Activated CD8-positive, alpha-beta memory T cell treated with anti-CD3 and anti-CD28 coated beads, Interleukin-2, amount 10 ng/mL, durations not matched to agents 7 days and 5 days (primary cell): Measurements from ENCODE around the gene CDC6. TPM values are rescaled to one million over a fixed set of nuclear protein-coding genes. Genes with fewer than 3 reads are reported as not detected.
A peak's percentile ranks its signal among the peaks of the same experiment; 100 is the strongest.

ENCODE experiments used
- ATAC-seq: fragments of 150-1000 bp; cut with Tn5 transposase; one replicate; pipeline ENCODE4 v1.10.0; 2021; ENCODE audit warnings: moderate library complexity
- CTCF ChIA-PET: fragments of 350-600 bp; sonication (Branson Sonifier 250); formaldehyde crosslinking; loops from one replicate; lab custom pipeline; 2021; ENCODE audit warnings: antibody characterized with exemption; lab: Charles Lee
- DNase-seq: peaks from one replicate; pipeline ENCODE4 v3.0.0-alpha.2; 2020
- H3K27ac Mint-ChIP-seq: one replicate; pipeline ENCODE4 v1.8.0; 2021; ENCODE audit warnings: mild to moderate bottlenecking, mixed read lengths
- H3K27me3 Mint-ChIP-seq: one replicate; pipeline ENCODE4 v1.8.0; 2021; ENCODE audit warnings: mixed read lengths
- H3K36me3 Mint-ChIP-seq: one replicate; pipeline ENCODE4 v1.8.0; 2021; ENCODE audit warnings: mild to moderate bottlenecking, mixed read lengths
- H3K4me1 Mint-ChIP-seq: one replicate; pipeline ENCODE4 v1.8.0; 2021; ENCODE audit warnings: mixed read lengths
- H3K4me3 Mint-ChIP-seq: one replicate; pipeline ENCODE4 v1.8.0; 2021; ENCODE audit warnings: mild to moderate bottlenecking, moderate library complexity, mixed read lengths
- H3K9me3 Mint-ChIP-seq: one replicate; pipeline ENCODE4 v1.8.0; 2022; ENCODE audit warnings: low read depth, mixed read lengths
- total RNA-seq, 2 experiments: library from RNA; stranded (reverse); gene quantifications; one replicate each; pipeline ENCODE4 v1.2.3, GENCODE V29; 2021

CDC6 gene
- total RNA-seq: 100 to 1,000 TPM; 109 to 111 TPM

- ATAC-seq: peak; percentile 94
- peaks cover 56% of the 10 kb centered on the region for H3K4me1 Mint-ChIP-seq
- H3K27me3 Mint-ChIP-seq: no peaks in the 10 kb centered on the region
- H3K9me3 Mint-ChIP-seq: no peaks in the 10 kb centered on the region
- peak; percentile 100 for DNase-seq
- CTCF ChIA-PET: interaction anchor here (0.8 to 31.0 kb wide), 11 partner anchors 9 to 189 kb away, joined by 3 to 433 read pairs (median 4); partner anchors contain the start of genes NR1D1, TOP2A and WIPF2
- H3K4me3 Mint-ChIP-seq: peak within 1 kb of the TSS; percentile 99
- peaks cover 34% of the 10 kb centered on the region for H3K36me3 Mint-ChIP-seq
- peak within 1 kb of the TSS; percentile 98 for H3K27ac Mint-ChIP-seq
These were observed at the start of gene CDC6 for GRCh38 chr17:40287494-40288369. CDC6 (plus strand) TSS chr17:40287879; CDS start chr17:40289421, 1,542 bp downstream.

- H3K36me3 Mint-ChIP-seq: peaks cover 5% of the 10 kb centered on the region
- no peaks in the 10 kb centered on the region for H3K9me3 Mint-ChIP-seq
- H3K27me3 Mint-ChIP-seq: no peaks in the 10 kb centered on the region
- H3K4me1 Mint-ChIP-seq: peaks cover 12% of the 10 kb centered on the region
- DNase-seq (no peak), ATAC-seq (no peak)
- no peak overlapping the region for H3K27ac Mint-ChIP-seq
- CTCF ChIA-PET: interaction anchor here (1.0 to 3.4 kb wide), 2 partner anchors 9 to 23 kb away, joined by 3 to 10 read pairs; partner anchors contain the start of gene WIPF2
- H3K4me3 Mint-ChIP-seq: no peak overlapping the region
These were observed 46.3 kb upstream of the CDC6 start for GRCh38 chr17:40241252-40241834.

- no peak overlapping the region for H3K4me3 Mint-ChIP-seq
- no peaks in the 10 kb centered on the region for H3K27me3 Mint-ChIP-seq
- ATAC-seq (no peak), DNase-seq (no peak)
- H3K4me1 Mint-ChIP-seq: peaks cover 12% of the 10 kb centered on the region
- CTCF ChIA-PET: interaction anchor here (0.9 to 3.4 kb wide), 3 partner anchors 24 to 167 kb away, joined by 3 to 10 read pairs (median 4); partner anchors contain the start of gene WIPF2
- H3K36me3 Mint-ChIP-seq: peaks cover 3% of the 10 kb centered on the region
- H3K27ac Mint-ChIP-seq: no peak overlapping the region
- no peaks in the 10 kb centered on the region for H3K9me3 Mint-ChIP-seq
These were observed 44.9 kb upstream of the CDC6 start for GRCh38 chr17:40242774-40243173.

GRCh38 chr17:40243761-40244160, 43.9 kb upstream of the CDC6 start:
- no peak for DNase-seq
- ATAC-seq: no peak
- peaks cover 12% of the 10 kb centered on the region for H3K4me1 Mint-ChIP-seq
- H3K27me3 Mint-ChIP-seq: no peaks in the 10 kb centered on the region
- CTCF ChIA-PET: interaction anchor here (0.9 to 1.2 kb wide), 2 partner anchors 25 to 168 kb away, joined by 3 to 4 read pairs; partner anchors contain the start of gene WIPF2
- no peak overlapping the region for H3K27ac Mint-ChIP-seq
- H3K9me3 Mint-ChIP-seq: no peaks in the 10 kb centered on the region
- no peak overlapping the region for H3K4me3 Mint-ChIP-seq
- H3K36me3 Mint-ChIP-seq: peaks cover 3% of the 10 kb centered on the region

- DNase-seq: no peak
- Mint-ChIP-seq H3K4me3 (no peak overlapping the region), H3K36me3 (peaks cover 3% of the 10 kb centered on the region), H3K9me3 (no peaks in the 10 kb centered on the region), H3K4me1 (peaks cover 12% of the 10 kb centered on the region), H3K27me3 (no peaks in the 10 kb centered on the region), H3K27ac (no peak overlapping the region)
- CTCF ChIA-PET: no interaction called here
- no peak for ATAC-seq
These were observed 43.4 kb upstream of the CDC6 start for GRCh38 chr17:40244255-40244654.

GRCh38 chr17:40247926-40248495, 39.7 kb upstream of the CDC6 start:
- no peaks in the 10 kb centered on the region for H3K4me1 Mint-ChIP-seq
- H3K4me3 Mint-ChIP-seq: no peak overlapping the region
- ATAC-seq (no peak), DNase-seq (no peak)
- H3K36me3 Mint-ChIP-seq: peaks cover 3% of the 10 kb centered on the region
- CTCF ChIA-PET: no interaction called here
- no peaks in the 10 kb centered on the region for H3K27me3 Mint-ChIP-seq
- no peak overlapping the region for H3K27ac Mint-ChIP-seq
- no peaks in the 10 kb centered on the region for H3K9me3 Mint-ChIP-seq

GRCh38 chr17:40248507-40248906, 39.2 kb upstream of the CDC6 start:
- CTCF ChIA-PET: no interaction called here
- H3K27ac Mint-ChIP-seq: no peak overlapping the region

GRCh38 chr17:40251576-40251975, 36.1 kb upstream of the CDC6 start:
- no peaks in the 10 kb centered on the region for H3K27me3 Mint-ChIP-seq
- H3K4me3 Mint-ChIP-seq: no peak overlapping the region
- DNase-seq: no peak
- ATAC-seq: no peak
- CTCF ChIA-PET: interaction anchor here (1.3 kb wide), 1 partner anchor 50 kb away, joined by 4 read pairs; no protein-coding TSS in a partner anchor
- no peak overlapping the region for H3K27ac Mint-ChIP-seq
- peaks cover 3% of the 10 kb centered on the region for H3K4me1 Mint-ChIP-seq
- H3K9me3 Mint-ChIP-seq: no peaks in the 10 kb centered on the region
- peaks cover 4% of the 10 kb centered on the region for H3K36me3 Mint-ChIP-seq

More at GRCh38 chr17:40248507-40248906, 39.2 kb upstream of the CDC6 start:
- Mint-ChIP-seq H3K4me3 (no peak overlapping the region), H3K36me3 (peaks cover 3% of the 10 kb centered on the region), H3K27me3 (no peaks in the 10 kb centered on the region), H3K9me3 (no peaks in the 10 kb centered on the region), H3K4me1 (no peaks in the 10 kb centered on the region)
- DNase-seq (no peak), ATAC-seq (no peak)

GRCh38 chr17:40253565-40253964, 34.1 kb upstream of the CDC6 start:
- H3K9me3 Mint-ChIP-seq: no peaks in the 10 kb centered on the region
- ATAC-seq: no peak
- CTCF ChIA-PET: no interaction called here

GRCh38 chr17:40259505-40259904, 28.2 kb upstream of the CDC6 start:
- CTCF ChIA-PET: interaction anchor here (0.9 to 1.3 kb wide), 3 partner anchors 10 to 40 kb away, joined by 3 to 5 read pairs (median 3); partner anchors contain the start of gene WIPF2
- no peak overlapping the region for H3K4me3 Mint-ChIP-seq

More at GRCh38 chr17:40253565-40253964, 34.1 kb upstream of the CDC6 start:
- peaks cover 3% of the 10 kb centered on the region for H3K4me1 Mint-ChIP-seq
- H3K4me3 Mint-ChIP-seq: no peak overlapping the region
- no peaks in the 10 kb centered on the region for H3K27me3 Mint-ChIP-seq
- H3K36me3 Mint-ChIP-seq: peaks cover 14% of the 10 kb centered on the region
- no peak for DNase-seq
- no peak overlapping the region for H3K27ac Mint-ChIP-seq

GRCh38 chr17:40260528-40260927, 27.2 kb upstream of the CDC6 start:
- DNase-seq (no peak), ATAC-seq (no peak)
- Mint-ChIP-seq H3K36me3 (peaks cover 32% of the 10 kb centered on the region), H3K4me1 (no peaks in the 10 kb centered on the region), H3K9me3 (no peaks in the 10 kb centered on the region), H3K4me3 (no peak overlapping the region), H3K27me3 (no peaks in the 10 kb centered on the region), H3K27ac (no peak overlapping the region)
- CTCF ChIA-PET: interaction anchor here (0.7 to 1.3 kb wide), 4 partner anchors 23 to 818 kb away, joined by 3 to 5 read pairs (median 4); partner anchors contain the start of gene WIPF2

More at GRCh38 chr17:40259505-40259904, 28.2 kb upstream of the CDC6 start:
- Mint-ChIP-seq H3K27me3 (no peaks in the 10 kb centered on the region), H3K36me3 (peaks cover 26% of the 10 kb centered on the region), H3K9me3 (no peaks in the 10 kb centered on the region), H3K27ac (no peak overlapping the region), H3K4me1 (no peaks in the 10 kb centered on the region)
- DNase-seq (no peak), ATAC-seq (no peak)

GRCh38 chr17:40264458-40265185, 23.1 kb upstream of the CDC6 start:
- no peak for ATAC-seq
- H3K4me1 Mint-ChIP-seq: no peaks in the 10 kb centered on the region
- H3K36me3 Mint-ChIP-seq: peaks cover 18% of the 10 kb centered on the region
- CTCF ChIA-PET: interaction anchor here (0.5 kb wide), 1 partner anchor 203 kb away, joined by 3 read pairs; no protein-coding TSS in a partner anchor
- H3K27me3 Mint-ChIP-seq: no peaks in the 10 kb centered on the region
- no peak for DNase-seq
- H3K27ac Mint-ChIP-seq: no peak overlapping the region
- no peaks in the 10 kb centered on the region for H3K9me3 Mint-ChIP-seq
- no peak overlapping the region for H3K4me3 Mint-ChIP-seq
